ENCODE data around the gene ATXN1.

Gene ATXN1

DNA sequence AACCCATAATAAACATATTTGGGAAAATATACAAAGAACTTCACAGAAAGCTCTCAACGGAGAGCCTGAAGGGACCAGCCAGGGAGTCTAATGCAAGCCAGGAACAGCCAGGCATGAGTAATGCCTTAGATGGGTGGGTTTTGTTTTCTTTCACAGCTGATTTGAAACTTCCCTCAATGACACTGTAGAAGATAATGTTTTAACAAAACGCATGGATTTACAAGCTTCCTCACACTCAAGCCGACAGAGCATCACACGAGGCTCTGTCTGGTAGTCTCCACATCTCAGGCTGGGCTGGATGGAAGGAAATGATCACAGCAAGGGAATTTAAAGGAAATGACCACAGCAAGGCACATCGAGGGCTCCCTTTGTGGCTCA is 409.0 kb downstream of the ATXN1 start:
- no peak for TF ChIP-seq EZH2phosphoT487 (IDR thresholded peaks at IDR 0.05; ENCODE audit: borderline replicate concordance, low read length)
- TF ChIP-seq, protein P1, sequence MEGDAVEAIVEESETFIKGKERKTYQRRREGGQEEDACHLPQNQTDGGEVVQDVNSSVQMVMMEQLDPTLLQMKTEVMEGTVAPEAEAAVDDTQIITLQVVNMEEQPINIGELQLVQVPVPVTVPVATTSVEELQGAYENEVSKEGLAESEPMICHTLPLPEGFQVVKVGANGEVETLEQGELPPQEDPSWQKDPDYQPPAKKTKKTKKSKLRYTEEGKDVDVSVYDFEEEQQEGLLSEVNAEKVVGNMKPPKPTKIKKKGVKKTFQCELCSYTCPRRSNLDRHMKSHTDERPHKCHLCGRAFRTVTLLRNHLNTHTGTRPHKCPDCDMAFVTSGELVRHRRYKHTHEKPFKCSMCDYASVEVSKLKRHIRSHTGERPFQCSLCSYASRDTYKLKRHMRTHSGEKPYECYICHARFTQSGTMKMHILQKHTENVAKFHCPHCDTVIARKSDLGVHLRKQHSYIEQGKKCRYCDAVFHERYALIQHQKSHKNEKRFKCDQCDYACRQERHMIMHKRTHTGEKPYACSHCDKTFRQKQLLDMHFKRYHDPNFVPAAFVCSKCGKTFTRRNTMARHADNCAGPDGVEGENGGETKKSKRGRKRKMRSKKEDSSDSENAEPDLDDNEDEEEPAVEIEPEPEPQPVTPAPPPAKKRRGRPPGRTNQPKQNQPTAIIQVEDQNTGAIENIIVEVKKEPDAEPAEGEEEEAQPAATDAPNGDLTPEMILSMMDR (IDR thresholded peaks at IDR 0.05; ENCODE audit: low read depth, low read length, poor library complexity, severe bottlenecking): no peak
- Histone ChIP-seq H3K27ac (ENCODE audit: low read depth, low read length) (no peak overlapping the region), H3K4me3 (ENCODE audit: low read length) (no peak overlapping the region), H3K9me3 (ENCODE audit: control insufficient read depth, insufficient read depth, low read length) (no peaks in the 10 kb centered on the region), H3K27me3 (ENCODE audit: control insufficient read depth, low read length) (no peaks in the 10 kb centered on the region), H3K36me3 (ENCODE audit: control insufficient read depth, low read length) (no peaks in the 10 kb centered on the region), H3K9me2 (replicated peaks; ENCODE audit: control insufficient read depth, low read length) (no peaks in the 10 kb centered on the region), H3K4me1 (ENCODE audit: control insufficient read depth, low read length) (no peaks in the 10 kb centered on the region), H4K20me1 (ENCODE audit: control insufficient read depth, insufficient read depth, low read depth, low read length) (no peaks in the 10 kb centered on the region), H3K79me2 (ENCODE audit: control insufficient read depth, low read length) (no peaks in the 10 kb centered on the region), H3F3A (ENCODE audit: control insufficient read depth, insufficient read depth) (no peaks in the 10 kb centered on the region), H3K4me2 (ENCODE audit: low read length) (no peak overlapping the region)

DNA sequence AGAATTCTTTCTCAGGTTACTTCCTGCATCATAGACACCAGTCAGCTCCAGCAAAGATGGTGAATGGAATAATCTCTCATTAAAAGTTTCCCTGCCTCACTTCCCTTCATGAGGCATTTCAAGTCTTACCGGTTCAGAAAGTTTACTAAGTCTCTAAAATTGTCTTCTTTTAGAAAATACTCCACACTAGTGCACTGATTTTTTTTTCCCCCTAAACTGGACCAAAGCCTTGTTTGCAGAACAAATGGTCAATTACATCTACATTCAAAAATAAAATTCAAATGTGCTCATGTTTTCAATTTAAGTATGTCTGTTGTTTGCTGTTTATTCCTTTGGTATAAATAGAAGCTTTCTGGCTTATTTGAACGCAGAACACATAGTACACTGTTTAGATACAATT is 411.7 kb downstream of the ATXN1 start:
- no peak for TF ChIP-seq EZH2phosphoT487 (IDR thresholded peaks at IDR 0.05; ENCODE audit: borderline replicate concordance, low read length)
- TF ChIP-seq, protein P1 (IDR thresholded peaks at IDR 0.05; ENCODE audit: low read depth, low read length, poor library complexity, severe bottlenecking): no peak
- Histone ChIP-seq H3K9me3 (ENCODE audit: control insufficient read depth, insufficient read depth, low read length) (no peaks in the 10 kb centered on the region), H3K27me3 (ENCODE audit: control insufficient read depth, low read length) (no peaks in the 10 kb centered on the region), H3K4me3 (ENCODE audit: low read length) (no peak overlapping the region), H3K27ac (ENCODE audit: low read depth, low read length) (no peak overlapping the region), H3K9me2 (replicated peaks; ENCODE audit: control insufficient read depth, low read length) (no peaks in the 10 kb centered on the region), H3F3A (ENCODE audit: control insufficient read depth, insufficient read depth) (no peaks in the 10 kb centered on the region), H3K4me1 (ENCODE audit: control insufficient read depth, low read length) (peaks cover 8% of the 10 kb centered on the region; the same call in 1 of the 2 replicates), H3K79me2 (ENCODE audit: control insufficient read depth, low read length) (no peaks in the 10 kb centered on the region), H3K4me2 (ENCODE audit: low read length) (no peak overlapping the region), H4K20me1 (ENCODE audit: control insufficient read depth, insufficient read depth, low read depth, low read length) (no peaks in the 10 kb centered on the region), H3K36me3 (ENCODE audit: control insufficient read depth, low read length) (no peaks in the 10 kb centered on the region)

DNA sequence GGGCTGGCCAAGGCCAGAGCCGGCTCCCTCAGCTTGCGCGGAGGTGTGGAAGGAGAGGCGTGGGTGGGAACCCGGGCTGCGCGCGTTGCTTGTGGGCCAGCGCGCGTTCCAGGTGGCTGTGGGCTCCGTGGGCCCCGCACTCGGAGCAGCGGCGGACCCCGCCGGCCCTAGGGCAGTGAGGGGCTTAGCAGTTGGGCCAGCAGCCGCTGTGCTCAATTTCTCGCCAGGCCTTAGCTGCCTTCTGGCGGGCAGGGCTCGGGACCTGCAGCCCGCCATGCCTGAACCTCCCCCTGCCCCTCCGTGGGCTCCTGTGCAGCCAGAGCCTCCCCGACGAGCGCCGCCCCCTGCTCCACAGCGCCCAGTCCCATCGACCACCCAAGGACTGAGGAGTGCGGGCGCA is 414.4 kb downstream of the ATXN1 start:
- Histone ChIP-seq H3K27ac (ENCODE audit: low read depth, low read length) (no peak overlapping the region), H3K27me3 (ENCODE audit: control insufficient read depth, low read length) (no peaks in the 10 kb centered on the region)

More for the DNA sequence above, 414.4 kb downstream of the ATXN1 start:
- no peaks in the 10 kb centered on the region for H3F3A ChIP-seq (ENCODE audit: control insufficient read depth, insufficient read depth)
- no peaks in the 10 kb centered on the region for H3K9me2 ChIP-seq (replicated peaks; ENCODE audit: control insufficient read depth, low read length)
- H3K9me3 ChIP-seq (ENCODE audit: control insufficient read depth, insufficient read depth, low read length): no peaks in the 10 kb centered on the region
- no peaks in the 10 kb centered on the region for H3K36me3 ChIP-seq (ENCODE audit: control insufficient read depth, low read length)
- H3K4me1 ChIP-seq (ENCODE audit: control insufficient read depth, low read length): peaks cover 10% of the 10 kb centered on the region; the same call in 1 of the 2 replicates
- no peaks in the 10 kb centered on the region for H3K79me2 ChIP-seq (ENCODE audit: control insufficient read depth, low read length)
- no peak overlapping the region for H3K4me3 ChIP-seq (ENCODE audit: low read length)
- no peaks in the 10 kb centered on the region for H4K20me1 ChIP-seq (ENCODE audit: control insufficient read depth, insufficient read depth, low read depth, low read length)
- no peak overlapping the region for H3K4me2 ChIP-seq (ENCODE audit: low read length)
- TF ChIP-seq, protein P1 (IDR thresholded peaks at IDR 0.05; ENCODE audit: low read depth, low read length, poor library complexity, severe bottlenecking): no peak
- TF ChIP-seq EZH2phosphoT487 (IDR thresholded peaks at IDR 0.05; ENCODE audit: borderline replicate concordance, low read length): no peak
